HG02588 (cell line): ENCODE results near the gene ADAMTSL3.
"Not testable (repeated sequence)": the region's sequence is repeated elsewhere in the genome, so short reads cannot be mapped to it uniquely, and the experiment has no call there.

Experiments used
- ATAC-seq: cut with Tn5 transposase; IDR thresholded peaks from one replicate; pipeline ENCODE4 v1.9.1; 2021; ENCODE audit warnings: mild to moderate bottlenecking, moderate library complexity; ENCODE audit not compliant: unreplicated experiment

The ADAMTSL3 gene

GRCh38 chr15:83695901-83696425 lies 42.0 kb downstream of the ADAMTSL3 start:
- no peak for ATAC-seq

- ATAC-seq, result no peak
These were observed 43.8 kb downstream of the ADAMTSL3 start for GRCh38 chr15:83697716-83698115.

GRCh38 chr15:83698294-83698693 lies 44.4 kb downstream of the ADAMTSL3 start:
- no peak for ATAC-seq

DNA sequence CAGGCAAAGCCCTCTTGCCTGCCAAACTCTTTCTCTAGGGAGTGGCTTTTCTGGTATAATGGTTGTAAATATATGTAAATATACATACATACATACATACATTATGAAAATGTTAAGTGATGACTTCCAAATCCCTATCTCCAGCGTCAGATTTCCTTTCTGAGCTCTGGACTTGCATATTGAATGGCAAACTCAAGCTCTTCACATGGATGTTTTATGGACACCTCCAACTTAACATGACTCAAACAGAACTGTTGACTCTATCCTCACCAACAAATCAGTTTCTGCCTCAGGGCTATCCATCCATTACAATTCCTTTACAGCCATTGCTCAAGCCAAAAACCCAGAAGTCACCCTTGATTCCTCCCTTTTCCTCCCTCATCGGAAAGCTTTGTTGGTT lies 45.1 kb downstream of the ADAMTSL3 start:
- ATAC-seq, result no peak

DNA sequence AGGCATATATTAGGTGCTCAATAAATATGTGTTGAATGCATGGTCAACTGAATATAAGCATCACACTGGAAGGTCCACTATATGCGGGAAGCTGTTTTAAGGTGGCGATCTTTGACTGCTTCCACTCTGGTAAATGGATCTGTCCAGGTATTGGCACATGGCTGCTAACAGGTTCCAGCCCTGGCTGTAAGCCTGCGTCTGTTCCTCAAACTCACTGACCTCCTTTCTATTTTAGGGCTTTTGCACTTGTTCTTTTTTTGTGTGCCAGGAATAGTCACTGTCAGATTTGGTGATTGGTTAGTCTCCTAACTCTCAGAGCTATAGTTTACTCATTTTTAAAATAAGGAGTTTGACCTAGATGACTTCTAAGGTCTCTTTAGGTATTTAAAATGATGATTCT lies 46.2 kb downstream of the ADAMTSL3 start:
- no peak for ATAC-seq

GRCh38 chr15:83702314-83702713 lies 48.4 kb downstream of the ADAMTSL3 start:
- not testable (repeated sequence) for ATAC-seq

DNA sequence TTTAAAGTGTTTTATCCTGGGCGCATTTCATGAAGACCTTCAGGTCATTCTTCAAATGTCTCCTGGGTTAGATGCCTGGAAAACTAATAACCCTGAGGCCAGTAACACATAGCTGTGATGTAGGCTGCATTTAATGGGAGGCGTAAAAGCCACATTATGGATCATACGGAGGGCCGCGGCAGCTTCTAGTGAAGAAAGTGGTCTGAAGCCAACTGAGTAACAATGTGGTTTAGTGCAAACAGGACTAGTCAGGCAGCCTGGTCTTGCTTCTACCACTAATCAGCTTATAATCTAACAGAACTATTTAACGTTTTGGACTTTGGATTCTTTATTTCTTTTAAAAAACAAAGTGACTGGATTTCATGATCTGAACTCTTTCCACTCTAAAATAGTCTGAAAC lies 54.4 kb downstream of the ADAMTSL3 start:
- no peak for ATAC-seq

- ATAC-seq, result no peak
These were observed 55.3 kb downstream of the ADAMTSL3 start for GRCh38 chr15:83709241-83709640.

DNA sequence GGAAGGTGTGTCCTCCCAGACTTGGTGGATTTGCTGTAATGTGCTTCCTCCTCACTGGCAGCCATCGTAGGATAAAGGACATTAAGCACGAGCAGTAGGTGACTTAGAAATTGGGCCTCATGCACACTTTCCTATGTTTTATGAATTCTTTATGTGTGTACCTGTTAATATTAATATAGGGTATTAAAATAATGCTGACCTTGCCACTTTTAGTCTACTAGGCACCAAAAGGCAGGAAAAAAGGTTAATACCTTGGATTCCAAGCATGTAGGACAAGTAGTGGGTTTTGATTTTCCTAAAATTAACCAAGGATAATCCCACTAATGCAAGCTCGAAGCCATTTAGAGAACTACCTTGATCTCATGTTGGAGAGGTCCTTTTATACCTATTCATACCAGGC lies 55.9 kb downstream of the ADAMTSL3 start:
- ATAC-seq, result no peak

DNA sequence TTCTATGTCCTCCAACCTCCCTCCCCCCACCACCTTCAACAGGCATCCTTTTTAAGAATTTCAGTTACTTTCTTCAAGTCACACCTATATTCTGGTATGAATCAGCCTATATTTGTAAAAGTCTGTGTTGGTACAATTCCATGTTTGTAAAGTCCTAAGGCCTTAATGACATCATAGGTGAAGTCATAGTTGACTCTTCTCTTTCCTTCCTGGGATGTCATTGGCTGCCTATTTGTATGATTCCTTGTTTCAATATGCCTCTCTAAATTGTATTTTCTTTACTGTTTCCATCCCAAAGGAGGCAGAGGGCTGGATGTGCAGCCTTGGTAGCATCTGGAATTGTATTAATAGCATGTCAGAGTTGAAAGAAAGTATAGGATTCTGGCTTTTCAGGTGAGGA lies 56.5 kb downstream of the ADAMTSL3 start:
- ATAC-seq, result no peak

- ATAC-seq, result no peak
These were observed 57.3 kb downstream of the ADAMTSL3 start for GRCh38 chr15:83711236-83711635.

DNA sequence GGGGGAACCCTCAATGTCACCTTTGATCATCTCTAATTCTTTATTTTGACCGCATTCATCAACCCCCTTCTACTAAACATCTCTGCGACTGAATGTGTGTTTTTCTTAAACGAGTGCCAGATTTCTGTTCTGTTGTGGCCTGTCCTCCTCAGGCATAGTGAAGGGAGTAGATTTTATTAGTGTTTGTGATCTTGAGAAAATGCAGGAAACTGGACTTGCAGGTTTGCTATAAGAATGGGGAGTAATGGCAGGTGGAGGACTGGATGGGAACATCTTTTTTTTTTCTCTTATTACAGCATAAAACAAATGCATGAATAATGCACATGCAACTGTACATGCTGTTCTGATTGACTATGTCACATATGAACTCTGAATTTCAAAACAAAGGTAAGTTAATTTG lies 59.3 kb downstream of the ADAMTSL3 start:
- ATAC-seq, result no peak

- no peak for ATAC-seq
These were observed 61.2 kb downstream of the ADAMTSL3 start for GRCh38 chr15:83714939-83715628.

GRCh38 chr15:83716605-83717004 lies 62.7 kb downstream of the ADAMTSL3 start:
- no peak for ATAC-seq

GRCh38 chr15:83717010-83717409 lies 63.1 kb downstream of the ADAMTSL3 start:
- ATAC-seq, result no peak

- no peak for ATAC-seq
These were observed 66.5 kb downstream of the ADAMTSL3 start for GRCh38 chr15:83720468-83720867.

GRCh38 chr15:83721031-83721430 lies 67.1 kb downstream of the ADAMTSL3 start:
- no peak for ATAC-seq

DNA sequence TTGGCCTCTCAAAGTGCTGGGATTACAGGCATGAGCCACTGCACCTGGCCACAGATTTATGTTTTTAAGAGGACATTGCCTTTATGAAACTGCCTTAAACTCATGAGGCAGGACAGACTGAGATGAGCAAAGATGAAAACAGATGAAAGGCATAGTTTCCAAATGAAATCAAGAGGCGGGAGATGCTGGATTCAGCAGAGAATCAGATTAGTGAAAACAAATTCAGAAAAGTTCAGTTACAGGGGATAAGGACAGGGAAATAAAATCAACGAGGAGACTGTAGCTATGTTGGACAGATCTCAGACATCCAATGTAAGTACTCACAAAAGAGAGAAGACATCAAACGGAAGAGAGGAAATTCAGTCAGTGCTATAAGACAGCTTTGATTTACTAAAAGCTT lies 68.1 kb downstream of the ADAMTSL3 start:
- no peak for ATAC-seq

GRCh38 chr15:83723216-83723615 lies 69.3 kb downstream of the ADAMTSL3 start:
- no peak for ATAC-seq

DNA sequence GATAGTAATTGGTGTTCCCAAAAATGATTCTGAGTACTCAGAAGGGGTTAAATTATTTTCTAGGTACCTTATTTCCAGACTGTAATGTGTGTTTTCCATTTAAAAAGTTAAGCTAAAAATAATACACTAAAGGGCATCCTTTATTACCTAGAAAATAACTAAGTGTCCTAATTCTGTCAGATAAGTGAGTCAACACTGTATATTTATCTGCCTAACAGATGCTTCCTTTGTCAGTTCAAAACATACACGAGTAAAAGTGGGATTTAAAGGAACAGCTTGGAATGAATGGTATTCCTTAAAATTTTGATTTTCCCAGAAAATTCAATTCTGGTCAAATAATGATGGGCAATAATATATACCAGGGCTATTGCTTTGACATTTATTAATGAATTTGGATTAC lies 78.3 kb downstream of the ADAMTSL3 start:
- ATAC-seq, result no peak

- no peak for ATAC-seq
These were observed 78.8 kb downstream of the ADAMTSL3 start for GRCh38 chr15:83732770-83733169.

GRCh38 chr15:83733206-83733605 lies 79.3 kb downstream of the ADAMTSL3 start:
- no peak for ATAC-seq

GRCh38 chr15:83733691-83734090 lies 79.8 kb downstream of the ADAMTSL3 start:
- no peak for ATAC-seq
